ENCODE measurements around the gene CD3D.

The CD3D gene

GRCh38 chr11:118339281-118339961 lies 3.1 kb downstream of the CD3D start:
- TF ChIP-seq, protein P1, sequence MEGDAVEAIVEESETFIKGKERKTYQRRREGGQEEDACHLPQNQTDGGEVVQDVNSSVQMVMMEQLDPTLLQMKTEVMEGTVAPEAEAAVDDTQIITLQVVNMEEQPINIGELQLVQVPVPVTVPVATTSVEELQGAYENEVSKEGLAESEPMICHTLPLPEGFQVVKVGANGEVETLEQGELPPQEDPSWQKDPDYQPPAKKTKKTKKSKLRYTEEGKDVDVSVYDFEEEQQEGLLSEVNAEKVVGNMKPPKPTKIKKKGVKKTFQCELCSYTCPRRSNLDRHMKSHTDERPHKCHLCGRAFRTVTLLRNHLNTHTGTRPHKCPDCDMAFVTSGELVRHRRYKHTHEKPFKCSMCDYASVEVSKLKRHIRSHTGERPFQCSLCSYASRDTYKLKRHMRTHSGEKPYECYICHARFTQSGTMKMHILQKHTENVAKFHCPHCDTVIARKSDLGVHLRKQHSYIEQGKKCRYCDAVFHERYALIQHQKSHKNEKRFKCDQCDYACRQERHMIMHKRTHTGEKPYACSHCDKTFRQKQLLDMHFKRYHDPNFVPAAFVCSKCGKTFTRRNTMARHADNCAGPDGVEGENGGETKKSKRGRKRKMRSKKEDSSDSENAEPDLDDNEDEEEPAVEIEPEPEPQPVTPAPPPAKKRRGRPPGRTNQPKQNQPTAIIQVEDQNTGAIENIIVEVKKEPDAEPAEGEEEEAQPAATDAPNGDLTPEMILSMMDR (conservative IDR thresholded peaks at IDR 0.05; ENCODE audit: low read length), result no peak
- no peak overlapping the region for H3K4me3 ChIP-seq (ENCODE audit: low read length)
- DNase-seq (ENCODE audit: low read depth), result no peak

GRCh38 chr11:118338637-118339061 lies 3.9 kb downstream of the CD3D start:
- no peak for DNase-seq (ENCODE audit: low read depth)
- TF ChIP-seq, protein P1 (conservative IDR thresholded peaks at IDR 0.05; ENCODE audit: low read length), result no peak
- no peak overlapping the region for H3K4me3 ChIP-seq (ENCODE audit: low read length)

DNA sequence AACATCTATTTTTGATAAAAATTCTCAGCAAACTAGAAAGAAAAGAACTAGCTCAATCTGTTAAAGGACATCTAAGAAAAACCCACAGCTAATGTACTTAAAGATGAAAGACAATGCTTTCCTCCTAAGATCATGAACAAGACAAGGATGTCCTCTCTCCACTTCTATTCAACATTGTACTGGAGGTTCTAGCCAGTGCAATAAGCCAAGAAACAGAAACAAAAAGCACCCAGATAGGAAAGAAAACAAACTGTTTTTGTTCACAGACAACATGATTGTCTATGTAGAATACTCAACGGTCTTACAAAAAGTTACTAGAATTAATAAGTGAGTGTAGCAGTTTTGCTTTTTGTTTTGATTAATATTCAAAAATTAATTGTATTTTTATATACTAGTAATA lies 7.8 kb downstream of the CD3D start:
- TF ChIP-seq, protein P1 (conservative IDR thresholded peaks at IDR 0.05; ENCODE audit: low read length), result no peak
- H3K4me3 ChIP-seq (ENCODE audit: low read length), result no peak overlapping the region
- DNase-seq (ENCODE audit: low read depth), result no peak

DNA sequence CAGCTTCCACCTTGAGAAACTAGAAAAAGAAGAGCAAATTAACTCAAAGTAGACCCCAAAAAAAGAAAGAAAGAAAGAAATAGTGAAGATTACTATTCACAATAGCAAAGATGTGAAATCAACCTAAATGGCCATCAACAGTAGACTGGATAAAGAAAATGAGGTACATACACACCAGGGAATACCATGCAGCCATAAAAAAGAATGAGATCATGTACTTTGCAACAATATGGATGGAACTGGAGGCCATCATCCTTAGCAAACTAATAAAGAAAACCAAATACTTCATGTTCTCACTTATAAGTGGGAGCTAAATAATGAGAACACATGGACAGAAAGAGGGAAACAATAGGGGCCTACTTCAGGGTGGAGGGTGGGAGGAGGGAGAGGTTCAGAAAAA lies 13.8 kb downstream of the CD3D start:
- DNase-seq (ENCODE audit: low read depth), result no peak
- H3K4me3 ChIP-seq (ENCODE audit: low read length), result no peak overlapping the region
- TF ChIP-seq, protein P1 (conservative IDR thresholded peaks at IDR 0.05; ENCODE audit: low read length), result no peak

DNA sequence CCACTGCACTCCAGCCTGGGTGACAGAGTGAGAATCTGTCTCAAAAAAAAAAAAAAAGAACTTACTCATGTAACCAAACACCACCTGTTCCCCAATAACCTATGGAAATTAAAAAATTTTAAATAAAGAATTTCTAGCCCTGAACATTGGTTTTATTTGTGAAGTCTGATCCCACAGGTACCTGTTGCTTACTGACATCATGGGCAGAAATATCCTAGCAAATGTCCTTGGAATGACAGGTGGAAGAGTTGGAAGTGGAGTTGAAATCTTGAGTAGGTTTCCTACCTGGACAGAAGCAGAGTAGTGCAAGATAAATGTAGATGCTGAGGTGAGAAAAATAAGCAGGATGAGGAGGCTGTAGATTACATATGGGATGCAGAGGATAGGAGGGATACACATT lies 17.2 kb downstream of the CD3D start:
- DNase-seq (ENCODE audit: low read depth), result no peak
- H3K4me3 ChIP-seq (ENCODE audit: low read length), result no peak overlapping the region
- TF ChIP-seq, protein P1 (conservative IDR thresholded peaks at IDR 0.05; ENCODE audit: low read length), result no peak

GRCh38 chr11:118322721-118323120 lies 19.8 kb downstream of the CD3D start:
- no peak for DNase-seq (ENCODE audit: low read depth)
- no peak overlapping the region for H3K4me3 ChIP-seq (ENCODE audit: low read length)
- TF ChIP-seq, protein P1 (conservative IDR thresholded peaks at IDR 0.05; ENCODE audit: low read length), result no peak

DNA sequence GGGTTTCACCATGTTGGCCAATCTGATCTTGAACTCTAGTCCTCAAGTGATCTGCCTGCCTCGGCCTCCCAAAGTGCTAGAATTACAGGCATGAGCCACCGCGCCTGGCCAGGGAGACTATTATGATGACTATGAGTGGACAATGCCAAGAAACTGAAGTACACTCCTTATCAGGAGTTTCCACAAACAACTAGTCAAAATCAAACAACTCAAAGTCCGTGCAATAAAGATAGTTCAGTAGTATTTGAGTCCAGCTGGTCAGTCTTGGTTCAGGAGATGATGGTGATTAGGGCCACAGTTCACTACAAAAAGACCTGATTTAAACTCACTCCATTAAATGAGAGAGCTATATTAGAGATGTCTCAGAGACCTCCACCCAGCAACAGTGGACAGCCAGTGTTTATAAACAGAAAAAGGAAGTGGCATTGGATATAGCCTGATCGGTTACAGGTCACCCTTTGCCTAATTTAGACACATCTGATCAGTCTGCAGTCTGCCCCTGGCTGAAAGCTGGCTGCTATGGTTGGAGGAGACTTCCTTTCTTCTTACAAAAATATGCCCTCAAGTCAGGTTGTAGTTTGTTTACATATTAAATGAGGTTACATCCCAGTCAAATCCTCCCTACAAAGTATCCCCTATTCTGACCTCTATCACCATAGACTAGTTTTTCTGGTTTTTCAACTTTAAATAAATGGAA lies 21.0 kb downstream of the CD3D start:
- TF ChIP-seq, protein P1 (conservative IDR thresholded peaks at IDR 0.05; ENCODE audit: low read length), result no peak
- no peak overlapping the region for H3K4me3 ChIP-seq (ENCODE audit: low read length)
- no peak for DNase-seq (ENCODE audit: low read depth)
